H9 (cell line): ENCODE measurements around the gene CDH19. TPM values are rescaled to one million over a fixed set of nuclear protein-coding genes. Genes with fewer than 3 reads are reported as not detected.
A peak's percentile ranks its signal among the peaks of the same experiment; 100 is the strongest.

Source experiments
- DNase-seq: peaks from one replicate; pipeline ENCODE4 v3.0.0-alpha.2; 2017
- H2AFZ ChIP-seq: one replicate; pipeline ENCODE4 v1.6.1; 2013; ENCODE audit warnings: mild to moderate bottlenecking, low read length, control low read depth, moderate library complexity
- H2AK5ac ChIP-seq: 2 replicates; pipeline ENCODE4 v1.6.1; 2013; ENCODE audit warnings: low read length, control low read depth, mixed read lengths; ENCODE audit not compliant: insufficient read length
- H2BK120ac ChIP-seq: one replicate; pipeline ENCODE4 v1.6.1; 2013; ENCODE audit warnings: low read depth, mild to moderate bottlenecking, low read length, control low read depth, inconsistent platforms; ENCODE audit not compliant: poor library complexity, severe bottlenecking
- H2BK12ac ChIP-seq: 2 replicates; pipeline ENCODE4 v1.6.1; 2013; ENCODE audit warnings: low read length, control low read depth, mixed read lengths, low read depth; ENCODE audit not compliant: insufficient read length
- H2BK15ac ChIP-seq: 2 replicates; pipeline ENCODE4 v1.6.1; 2013; ENCODE audit warnings: low read depth, low read length, control low read depth
- H2BK20ac ChIP-seq: one replicate; pipeline ENCODE4 v1.6.1; 2013; ENCODE audit warnings: low read depth, mild to moderate bottlenecking, low read length, control low read depth, inconsistent platforms; ENCODE audit not compliant: poor library complexity, severe bottlenecking
- H2BK5ac ChIP-seq: 2 replicates; pipeline ENCODE4 v1.6.1; 2013; ENCODE audit warnings: low read length, control low read depth, mixed read lengths; ENCODE audit not compliant: insufficient read length
- H3K14ac ChIP-seq: 2 replicates; pipeline ENCODE4 v1.6.1; 2013; ENCODE audit warnings: low read length, control low read depth; ENCODE audit not compliant: insufficient read depth
- H3K18ac ChIP-seq: 2 replicates; pipeline ENCODE4 v1.6.1; 2013; ENCODE audit warnings: low read depth, mild to moderate bottlenecking, mixed read lengths, low read length, control low read depth; ENCODE audit not compliant: insufficient read length
- H3K23ac ChIP-seq: 2 replicates; pipeline ENCODE4 v1.6.1; 2013; ENCODE audit warnings: low read length, control low read depth, mixed read lengths, low read depth; ENCODE audit not compliant: insufficient read length
- H3K23me2 ChIP-seq: 2 replicates; pipeline ENCODE4 v1.6.1; 2013; ENCODE audit warnings: low read depth, mild to moderate bottlenecking, mixed read lengths, low read length, control low read depth; ENCODE audit not compliant: insufficient read length, poor library complexity, severe bottlenecking
- H3K27ac ChIP-seq: 2 replicates; pipeline ENCODE4 v1.5.1; 2013; ENCODE audit warnings: low read length, control low read depth, mixed read lengths, low read depth; ENCODE audit not compliant: insufficient read length
- H3K27me3 ChIP-seq: 2 replicates; pipeline ENCODE4 v1.6.1; 2013; ENCODE audit warnings: low read length, control low read depth, inconsistent platforms; ENCODE audit not compliant: insufficient read depth
- H3K4ac ChIP-seq: 2 replicates; pipeline ENCODE4 v1.6.1; 2013; ENCODE audit warnings: low read depth, mild to moderate bottlenecking, control low read depth, inconsistent platforms, low read length, moderate library complexity
- H3K4me1 ChIP-seq: 2 replicates; pipeline ENCODE4 v1.6.1; 2013; ENCODE audit warnings: low read length, control low read depth, inconsistent platforms; ENCODE audit not compliant: insufficient read depth
- H3K4me2 ChIP-seq: 2 replicates; pipeline ENCODE4 v1.6.1; 2013; ENCODE audit warnings: low read length, control low read depth, mixed read lengths; ENCODE audit not compliant: insufficient read length, insufficient read depth
- H3K56ac ChIP-seq: 2 replicates; pipeline ENCODE4 v1.6.1; 2013; ENCODE audit warnings: low read depth, mild to moderate bottlenecking, mixed read lengths, low read length, control low read depth; ENCODE audit not compliant: insufficient read length
- H3K79me1 ChIP-seq: 2 replicates; pipeline ENCODE4 v1.6.1; 2013; ENCODE audit warnings: low read depth, mild to moderate bottlenecking, moderate library complexity, low read length, control low read depth, inconsistent platforms; ENCODE audit not compliant: insufficient read depth, poor library complexity, severe bottlenecking
- H3K79me2 ChIP-seq: 2 replicates; pipeline ENCODE4 v1.6.1; 2013; ENCODE audit warnings: low read length, control low read depth, inconsistent platforms; ENCODE audit not compliant: insufficient read depth
- H3K9ac ChIP-seq: 2 replicates; pipeline ENCODE4 v1.6.1; 2013; ENCODE audit warnings: low read length, control low read depth, mixed read lengths; ENCODE audit not compliant: insufficient read length; ENCODE audit errors: extremely low read depth
- H3K9me3 ChIP-seq: one replicate; pipeline ENCODE4 v1.6.1; 2013; ENCODE audit warnings: low read depth, low read length, inconsistent platforms; ENCODE audit not compliant: control insufficient read depth
- H3T11ph ChIP-seq: one replicate; pipeline ENCODE4 v1.6.1; 2013; ENCODE audit warnings: mild to moderate bottlenecking, low read length, control low read depth, inconsistent platforms
- H4K20me1 ChIP-seq: one replicate; pipeline ENCODE4 v1.6.1; 2013; ENCODE audit not compliant: control insufficient read depth, insufficient read length, insufficient read depth
- H4K5ac ChIP-seq: 2 replicates; pipeline ENCODE4 v1.6.1; 2013; ENCODE audit warnings: low read depth, mild to moderate bottlenecking, mixed read lengths, low read length, control low read depth; ENCODE audit not compliant: insufficient read length
- H4K8ac ChIP-seq: replicated peaks from 2 replicates; pipeline ENCODE4 v1.6.1; 2013; ENCODE audit warnings: low read length, control low read depth, mixed read lengths, low read depth; ENCODE audit not compliant: insufficient read length
- H4K91ac ChIP-seq: 2 replicates; pipeline ENCODE4 v1.6.1; 2013; ENCODE audit warnings: low read depth, mild to moderate bottlenecking, moderate library complexity, mixed read lengths, low read length, control low read depth; ENCODE audit not compliant: insufficient read length
- H3K27ac Mint-ChIP-seq, 3 experiments: 2 replicates in 2 of 3; 3 replicates in 1 of 3; pipeline ENCODE4 v1.8.0; 2020 to 2021; ENCODE audit warnings: mixed read lengths in 3 of 3, mild to moderate bottlenecking in 1 of 3, moderate library complexity in 1 of 3
- H3K27me3 Mint-ChIP-seq: 2 replicates; pipeline ENCODE4 v1.8.0; 2021; ENCODE audit warnings: low read depth, mild to moderate bottlenecking, moderate library complexity, mixed read lengths
- H3K36me3 Mint-ChIP-seq, 3 experiments: 2 replicates in 2 of 3; 3 replicates in 1 of 3; pipeline ENCODE4 v1.8.0; 2020 to 2021; ENCODE audit warnings: low read depth in 3 of 3, mixed read lengths in 3 of 3; ENCODE audit not compliant: insufficient read depth in 1 of 3
- H3K4me1 Mint-ChIP-seq, 2 experiments: 2 replicates each; pipeline ENCODE4 v1.8.0; 2020; ENCODE audit warnings: mixed read lengths in 2 of 2
- H3K4me3 Mint-ChIP-seq, 2 experiments: 2 replicates in 1 of 2; 3 replicates in 1 of 2; pipeline ENCODE4 v1.8.0; 2020 to 2021; ENCODE audit warnings: mild to moderate bottlenecking in 2 of 2, mixed read lengths in 2 of 2, moderate library complexity in 1 of 2
- H3K9me3 Mint-ChIP-seq, 2 experiments: 2 replicates in 1 of 2; 3 replicates in 1 of 2; pipeline ENCODE4 v1.8.0; 2020; ENCODE audit warnings: mild to moderate bottlenecking in 2 of 2, mixed read lengths in 2 of 2, moderate library complexity in 1 of 2
- WGBS: extraction: QIAGEN DNeasy Blood & Tissue Kit; methylation state at CpG from one replicate; pipeline ENCODE4 v1.1.7; 2013; ENCODE audit warnings: missing lambda C conversion rate, low lambda C conversion rate, mixed read lengths; ENCODE audit not compliant: insufficient read length; ENCODE audit errors: extremely low coverage; 5-methylcytosine and 5-hydroxymethylcytosine counted together
- total RNA-seq: library from RNA; stranded (reverse); gene quantifications from 2 replicates; pipeline ENCODE4 v1.2.1, GENCODE V29; 2021
- TF ChIP-seq, protein P1 (sequence below): fragments of 200-600 bp; sonication (generic); conservative IDR thresholded peaks from 3 replicates; pipeline ENCODE4 v1.8.0; 2021; ENCODE audit warnings: antibody characterized with exemption, mild to moderate bottlenecking

The CDH19 gene
- total RNA-seq, 1 experiment from 2014 or later: not detected

DNA sequence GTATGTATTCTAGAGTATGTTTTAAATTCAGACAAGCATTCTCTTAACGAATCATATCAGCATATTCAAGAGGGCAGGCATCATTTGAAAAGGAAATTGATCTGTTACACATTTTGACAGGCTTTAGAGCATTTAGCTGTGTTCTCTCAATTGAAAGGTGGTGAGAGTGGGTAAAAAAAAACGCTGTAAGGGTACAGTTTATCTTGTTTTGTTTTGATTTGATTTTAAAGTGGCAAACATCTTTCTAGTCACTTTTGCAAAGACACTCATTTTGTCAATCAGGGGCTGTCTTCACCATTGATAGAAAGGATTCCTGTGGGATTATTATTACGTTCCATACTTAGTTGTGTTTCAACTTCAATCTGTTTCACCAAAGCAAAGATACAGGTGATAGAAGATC lies 2.2 kb downstream of the CDH19 start:
- DNase-seq: no peak
- TF ChIP-seq, protein P1, sequence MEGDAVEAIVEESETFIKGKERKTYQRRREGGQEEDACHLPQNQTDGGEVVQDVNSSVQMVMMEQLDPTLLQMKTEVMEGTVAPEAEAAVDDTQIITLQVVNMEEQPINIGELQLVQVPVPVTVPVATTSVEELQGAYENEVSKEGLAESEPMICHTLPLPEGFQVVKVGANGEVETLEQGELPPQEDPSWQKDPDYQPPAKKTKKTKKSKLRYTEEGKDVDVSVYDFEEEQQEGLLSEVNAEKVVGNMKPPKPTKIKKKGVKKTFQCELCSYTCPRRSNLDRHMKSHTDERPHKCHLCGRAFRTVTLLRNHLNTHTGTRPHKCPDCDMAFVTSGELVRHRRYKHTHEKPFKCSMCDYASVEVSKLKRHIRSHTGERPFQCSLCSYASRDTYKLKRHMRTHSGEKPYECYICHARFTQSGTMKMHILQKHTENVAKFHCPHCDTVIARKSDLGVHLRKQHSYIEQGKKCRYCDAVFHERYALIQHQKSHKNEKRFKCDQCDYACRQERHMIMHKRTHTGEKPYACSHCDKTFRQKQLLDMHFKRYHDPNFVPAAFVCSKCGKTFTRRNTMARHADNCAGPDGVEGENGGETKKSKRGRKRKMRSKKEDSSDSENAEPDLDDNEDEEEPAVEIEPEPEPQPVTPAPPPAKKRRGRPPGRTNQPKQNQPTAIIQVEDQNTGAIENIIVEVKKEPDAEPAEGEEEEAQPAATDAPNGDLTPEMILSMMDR: no peak
- WGBS: no CpG with 5 or more reads among the region's 3 CpGs

More for the DNA sequence above, 2.2 kb downstream of the CDH19 start:
- Histone ChIP-seq H4K20me1 (no peaks in the 10 kb centered on the region), H4K8ac (no peak overlapping the region), H4K91ac (no peak overlapping the region), H3K79me2 (no peaks in the 10 kb centered on the region), H3T11ph (no peak overlapping the region), H2BK5ac (no peak overlapping the region), H2AFZ (no peak overlapping the region), H3K56ac (no peak overlapping the region), H2BK20ac (no peak overlapping the region), H3K9me3 (no peaks in the 10 kb centered on the region), H3K79me1 (no peaks in the 10 kb centered on the region), H3K23me2 (no peaks in the 10 kb centered on the region), H2BK15ac (no peak overlapping the region), H3K9ac (no peak overlapping the region), H3K27me3 (no peaks in the 10 kb centered on the region), H3K4me2 (no peak overlapping the region), H3K4ac (no peak overlapping the region), H3K18ac (no peak overlapping the region), H2BK120ac (no peak overlapping the region), H3K27ac (no peak overlapping the region), H4K5ac (no peak overlapping the region), H3K4me1 (no peaks in the 10 kb centered on the region), H3K23ac (no peak overlapping the region), H2AK5ac (no peak overlapping the region), H2BK12ac (no peak overlapping the region), H3K14ac (no peak overlapping the region)
- H3K4me3 Mint-ChIP-seq: no peak overlapping the region
- H3K27me3 Mint-ChIP-seq: no peaks in the 10 kb centered on the region
- H3K9me3 Mint-ChIP-seq: peaks cover 0 to 8% of the 10 kb centered on the region in 2 experiments; a peak in 2 of 5 replicates
- H3K27ac Mint-ChIP-seq: peak overlapping the region in 1 of 3 experiments; percentile 78; a peak in 1 of 7 replicates
- peaks cover 2 to 3% (median 3%) of the 10 kb centered on the region in 3 experiments; a peak in 1 of 7 replicates for H3K36me3 Mint-ChIP-seq
- H3K4me1 Mint-ChIP-seq: no peaks in the 10 kb centered on the region
